ENCODE results near the gene DCST2. TPM values are rescaled to one million over a fixed set of nuclear protein-coding genes. Genes with fewer than 3 reads are reported as not detected.

Gene DCST2
- total RNA-seq, 1 experiment from 2014 or later: 0.18 TPM

DNA sequence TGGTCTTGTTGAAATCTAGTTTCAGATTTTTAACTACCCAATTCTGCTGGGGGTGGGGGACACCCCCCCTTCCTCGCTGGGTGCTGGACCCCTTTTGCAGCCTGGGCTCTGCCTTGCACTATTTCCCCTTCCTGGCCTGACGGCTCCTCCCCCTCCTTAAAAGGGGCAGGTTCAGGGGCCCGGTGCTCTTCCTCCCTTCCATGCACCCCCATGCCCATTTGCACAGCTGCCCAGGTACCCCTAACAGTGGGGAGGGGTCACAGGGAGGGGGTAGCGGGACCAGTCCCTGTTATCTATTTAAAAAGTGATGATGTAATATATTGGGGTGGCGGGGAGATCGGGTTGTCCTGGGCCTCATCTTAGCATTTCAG lies 15.7 kb downstream of the DCST2 start:
- BruUV-seq (replicated peaks): no TSS peak
- ATAC-seq (no peak), DNase-seq (no peak)
- H3K27me3 ChIP-seq (ENCODE audit: low read length): no peaks in the 10 kb centered on the region
- H3K4me1 ChIP-seq (ENCODE audit: insufficient read depth, low read length): peaks cover 21% of the 10 kb centered on the region
- H3K9me2 ChIP-seq (replicated peaks; ENCODE audit: low read length): no peaks in the 10 kb centered on the region
- H3K4me2 ChIP-seq (ENCODE audit: low read length): peak overlapping the region; percentile 79
- 0 out of 2 replicates have a peak overlapping the region, but pooled peaks have one; percentile 87 for H3K27ac ChIP-seq (ENCODE audit: low read length)
- CTCF ChIA-PET: interaction anchor here (0.6 to 1.9 kb wide), 12 partner anchors 8 to 81 kb away, joined by 3 to 16 read pairs (median 6); partner anchors contain the start of genes ADAM15, FLAD1, PMVK and ZBTB7B
- H4K20me1 ChIP-seq (ENCODE audit: low read length): no peaks in the 10 kb centered on the region
- TF ChIP-seq EZH2 (IDR thresholded peaks at IDR 0.05; ENCODE audit: low read length, unreplicated experiment): no peak
- POLR2A ChIA-PET (ENCODE audit: unreplicated experiment): interaction anchor here (0.9 kb wide), 1 partner anchor 46 kb away, joined by 3 read pairs; no protein-coding TSS in a partner anchor
- H2AFZ ChIP-seq (ENCODE audit: low read length): 0 out of 2 replicates have a peak overlapping the region, but pooled peaks have one; percentile 19
- peaks cover 25% of the 10 kb centered on the region for H3K36me3 ChIP-seq (ENCODE audit: low read depth, low read length)
- peak overlapping the region; percentile 42; the same call in 1 of the 2 replicates for H3K4me3 ChIP-seq (ENCODE audit: low read length)
- H3K79me2 ChIP-seq (ENCODE audit: low read length): peaks cover 5% of the 10 kb centered on the region; the same call in 1 of the 2 replicates
- no peaks in the 10 kb centered on the region for H3F3A ChIP-seq (ENCODE audit: low read length, unreplicated experiment)
- peak overlapping the region; percentile 13; the same call in 1 of the 2 replicates for H3K9ac ChIP-seq (ENCODE audit: low read length)
- intact Hi-C loops (cut with micrococcal nuclease): loop anchor here (1.0 to 5.0 kb wide), 4 partner anchors 13 to 57 kb away; partner anchors contain the start of genes ADAM15 and PYGO2
- no peaks in the 10 kb centered on the region for H3K9me3 ChIP-seq (ENCODE audit: low read length)

DNA sequence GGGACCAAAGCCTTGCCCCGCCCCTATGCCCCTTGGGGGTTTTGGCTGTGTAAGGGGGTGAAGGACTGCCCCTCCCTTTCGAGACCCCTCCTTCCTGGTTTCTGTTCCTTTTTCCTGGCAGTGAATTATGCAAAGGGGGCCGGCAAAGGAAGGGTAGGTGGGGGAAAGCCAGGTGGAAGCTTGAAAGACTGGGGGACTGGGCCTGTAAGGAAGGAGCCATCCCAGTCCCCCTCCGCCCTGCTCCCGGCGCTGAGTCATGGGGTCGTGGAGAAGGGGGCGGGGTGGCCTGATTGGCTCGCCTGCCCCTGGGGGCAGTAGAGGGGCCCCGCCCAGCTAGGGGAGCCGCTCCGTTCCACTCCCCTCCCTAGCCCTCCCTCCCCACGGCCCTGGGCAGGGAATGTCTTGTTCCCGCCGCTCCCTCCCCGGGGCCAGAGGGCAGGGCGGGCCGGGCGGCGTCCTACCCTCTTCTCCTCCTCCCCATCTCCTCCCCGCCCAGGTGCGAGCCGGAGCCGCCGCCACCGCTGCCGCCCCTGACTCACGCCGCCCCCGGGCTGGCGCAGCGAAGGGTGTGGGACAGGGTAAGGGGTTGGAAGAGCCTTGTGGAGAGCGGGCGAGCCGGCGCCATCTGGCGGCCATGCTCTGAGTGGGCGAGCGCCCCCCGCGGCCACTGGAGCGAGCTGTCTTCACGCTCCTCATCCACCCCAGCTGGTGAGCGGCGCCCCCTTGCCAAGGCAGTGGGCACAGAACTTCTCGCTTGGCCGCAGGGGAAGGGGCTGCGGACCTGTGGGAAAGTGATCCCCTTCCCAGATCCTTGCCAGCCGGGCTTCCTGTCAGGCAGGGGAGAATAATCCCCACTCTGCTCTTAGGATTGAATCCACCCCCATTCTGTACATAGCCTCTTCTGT lies 16.3 kb downstream of the DCST2 start:
- intact Hi-C loops (cut with micrococcal nuclease): loop anchor here (1.0 to 5.0 kb wide), 4 partner anchors 12 to 56 kb away; partner anchors contain the start of genes ADAM15 and PYGO2
- peak; percentile 89 for ATAC-seq
- ChIA-PET POLR2A (ENCODE audit: unreplicated experiment) (interaction anchor here (0.6 to 0.9 kb wide), 2 partner anchors 11 to 45 kb away, joined by 3 read pairs; no protein-coding TSS in a partner anchor), CTCF (interaction anchor here (0.6 to 1.9 kb wide), 14 partner anchors 9 to 81 kb away, joined by 3 to 16 read pairs (median 5); partner anchors contain the start of genes ADAM15, FLAD1, PMVK and ZBTB7B)
- H4K20me1 ChIP-seq (ENCODE audit: low read length): no peaks in the 10 kb centered on the region
- peaks cover 10% of the 10 kb centered on the region; the same call in 1 of the 2 replicates for H3K79me2 ChIP-seq (ENCODE audit: low read length)
- BruUV-seq (replicated peaks): no TSS peak
- 0 out of 2 replicates have a peak overlapping the region, but pooled peaks have one; percentile 19 for H2AFZ ChIP-seq (ENCODE audit: low read length)
- H3F3A ChIP-seq (ENCODE audit: low read length, unreplicated experiment): no peaks in the 10 kb centered on the region
- H3K9ac ChIP-seq (ENCODE audit: low read length): peak overlapping the region; percentile 70
- TF ChIP-seq, protein P1, sequence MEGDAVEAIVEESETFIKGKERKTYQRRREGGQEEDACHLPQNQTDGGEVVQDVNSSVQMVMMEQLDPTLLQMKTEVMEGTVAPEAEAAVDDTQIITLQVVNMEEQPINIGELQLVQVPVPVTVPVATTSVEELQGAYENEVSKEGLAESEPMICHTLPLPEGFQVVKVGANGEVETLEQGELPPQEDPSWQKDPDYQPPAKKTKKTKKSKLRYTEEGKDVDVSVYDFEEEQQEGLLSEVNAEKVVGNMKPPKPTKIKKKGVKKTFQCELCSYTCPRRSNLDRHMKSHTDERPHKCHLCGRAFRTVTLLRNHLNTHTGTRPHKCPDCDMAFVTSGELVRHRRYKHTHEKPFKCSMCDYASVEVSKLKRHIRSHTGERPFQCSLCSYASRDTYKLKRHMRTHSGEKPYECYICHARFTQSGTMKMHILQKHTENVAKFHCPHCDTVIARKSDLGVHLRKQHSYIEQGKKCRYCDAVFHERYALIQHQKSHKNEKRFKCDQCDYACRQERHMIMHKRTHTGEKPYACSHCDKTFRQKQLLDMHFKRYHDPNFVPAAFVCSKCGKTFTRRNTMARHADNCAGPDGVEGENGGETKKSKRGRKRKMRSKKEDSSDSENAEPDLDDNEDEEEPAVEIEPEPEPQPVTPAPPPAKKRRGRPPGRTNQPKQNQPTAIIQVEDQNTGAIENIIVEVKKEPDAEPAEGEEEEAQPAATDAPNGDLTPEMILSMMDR (conservative IDR thresholded peaks at IDR 0.05; ENCODE audit: low read depth, low read length): peak; percentile 100
- TF ChIP-seq EZH2 (IDR thresholded peaks at IDR 0.05; ENCODE audit: low read length, unreplicated experiment): no peak
- peaks cover 21% of the 10 kb centered on the region for H3K4me1 ChIP-seq (ENCODE audit: insufficient read depth, low read length)
- H3K4me2 ChIP-seq (ENCODE audit: low read length): peak overlapping the region; percentile 79
- H3K9me3 ChIP-seq (ENCODE audit: low read length): no peaks in the 10 kb centered on the region
- DNase-seq: peak; percentile 99
- peaks cover 26% of the 10 kb centered on the region for H3K36me3 ChIP-seq (ENCODE audit: low read depth, low read length)
- peak overlapping the region; percentile 87 for H3K27ac ChIP-seq (ENCODE audit: low read length)
- peak overlapping the region; percentile 42 for H3K4me3 ChIP-seq (ENCODE audit: low read length)
- H3K9me2 ChIP-seq (replicated peaks; ENCODE audit: low read length): no peaks in the 10 kb centered on the region
- no peaks in the 10 kb centered on the region for H3K27me3 ChIP-seq (ENCODE audit: low read length)

DNA sequence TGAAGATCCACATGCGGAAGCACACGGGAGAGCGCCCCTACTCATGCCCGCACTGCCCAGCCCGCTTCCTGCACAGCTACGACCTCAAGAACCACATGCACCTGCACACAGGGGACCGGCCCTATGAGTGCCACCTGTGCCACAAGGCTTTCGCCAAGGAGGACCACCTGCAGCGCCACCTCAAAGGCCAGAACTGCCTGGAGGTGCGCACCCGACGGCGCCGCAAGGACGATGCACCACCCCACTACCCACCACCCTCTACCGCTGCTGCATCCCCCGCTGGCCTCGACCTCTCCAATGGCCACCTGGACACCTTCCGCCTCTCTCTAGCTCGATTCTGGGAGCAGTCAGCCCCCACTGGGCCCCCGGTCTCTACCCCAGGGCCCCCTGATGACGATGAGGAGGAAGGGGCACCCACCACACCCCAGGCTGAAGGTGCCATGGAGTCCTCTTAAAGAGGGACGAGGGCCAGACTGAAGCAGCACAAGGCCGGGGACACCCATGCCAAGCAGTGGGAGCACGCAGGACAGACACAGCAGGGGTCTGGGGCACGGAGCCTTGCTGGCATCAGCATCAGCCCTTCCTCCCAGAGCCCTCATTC lies 17.2 kb downstream of the DCST2 start:
- H3K27ac ChIP-seq (ENCODE audit: low read length): peak overlapping the region; percentile 87
- H3K27me3 ChIP-seq (ENCODE audit: low read length): no peaks in the 10 kb centered on the region
- ChIA-PET POLR2A (ENCODE audit: unreplicated experiment) (interaction anchor here (0.5 to 0.6 kb wide), 2 partner anchors 10 to 1424 kb away, joined by 3 read pairs; no protein-coding TSS in a partner anchor), CTCF (interaction anchor here (1.8 to 1.9 kb wide), 3 partner anchors 14 to 32 kb away, joined by 5 to 16 read pairs (median 6); partner anchors contain the start of genes FLAD1 and ZBTB7B)
- TF ChIP-seq, protein P1 (conservative IDR thresholded peaks at IDR 0.05; ENCODE audit: low read depth, low read length): no peak
- no peak for TF ChIP-seq EZH2 (IDR thresholded peaks at IDR 0.05; ENCODE audit: low read length, unreplicated experiment)
- TF ChIP-seq EZH2phosphoT487 (IDR thresholded peaks at IDR 0.05; ENCODE audit: borderline replicate concordance, low read length): no peak
- H2AFZ ChIP-seq (ENCODE audit: low read length): no peak overlapping the region
- H3K36me3 ChIP-seq (ENCODE audit: low read depth, low read length): peaks cover 27% of the 10 kb centered on the region
- no peak for DNase-seq
- BruUV-seq (replicated peaks): TSS peak; percentile 12
- no peaks in the 10 kb centered on the region for H3K9me3 ChIP-seq (ENCODE audit: low read length)
- H3K4me3 ChIP-seq (ENCODE audit: low read length): no peak overlapping the region
- no peaks in the 10 kb centered on the region for H3K9me2 ChIP-seq (replicated peaks; ENCODE audit: low read length)
- H4K20me1 ChIP-seq (ENCODE audit: low read length): no peaks in the 10 kb centered on the region
- H3F3A ChIP-seq (ENCODE audit: low read length, unreplicated experiment): no peaks in the 10 kb centered on the region
- intact Hi-C loops (cut with micrococcal nuclease): loop anchor here (2.0 to 5.0 kb wide), 2 partner anchors 36 to 56 kb away; partner anchors contain the start of genes ADAM15 and PYGO2
- H3K4me1 ChIP-seq (ENCODE audit: insufficient read depth, low read length): peaks cover 21% of the 10 kb centered on the region
- ATAC-seq: no peak
- H3K9ac ChIP-seq (ENCODE audit: low read length): peak overlapping the region; percentile 70; the same call in 1 of the 2 replicates
- H3K79me2 ChIP-seq (ENCODE audit: low read length): peaks cover 18% of the 10 kb centered on the region; the same call in 1 of the 2 replicates
- H3K4me2 ChIP-seq (ENCODE audit: low read length): peak overlapping the region; percentile 79

Measured in PC-3 (cell line).